ENCODE measurements around the gene HARBI1.

HARBI1 gene

GRCh38 chr11:46617134-46617971 is at the start of gene HARBI1, which contains the start of gene ATG13:
Gene HARBI1, minus strand, starts transcription at chr11:46617227. Its CDS starts 990 bp downstream, at chr11:46616237.
Gene ATG13, plus strand, starts transcription at chr11:46617553. Its CDS starts 26,739 bp downstream, at chr11:46644292.
- DNase-seq, result peak; percentile 81

GRCh38 chr11:46666516-46666915 is 49.5 kb upstream of the HARBI1 start:
- no peak for DNase-seq

GRCh38 chr11:46665356-46665755 is 48.3 kb upstream of the HARBI1 start:
- DNase-seq, result no peak

- no peak for DNase-seq
These were observed 47.6 kb upstream of the HARBI1 start for GRCh38 chr11:46664612-46665011.

- no peak for DNase-seq
These were observed 46.4 kb upstream of the HARBI1 start for GRCh38 chr11:46663277-46663940.

- no peak for DNase-seq
These were observed 45.3 kb upstream of the HARBI1 start for GRCh38 chr11:46662366-46662765.

GRCh38 chr11:46661836-46662235 is 44.8 kb upstream of the HARBI1 start:
- DNase-seq, result no peak

GRCh38 chr11:46659908-46660307 is 42.9 kb upstream of the HARBI1 start:
- no peak for DNase-seq

- DNase-seq, result no peak
These were observed 41.2 kb upstream of the HARBI1 start for GRCh38 chr11:46658259-46658658.

GRCh38 chr11:46657186-46657585 is 40.2 kb upstream of the HARBI1 start:
- DNase-seq, result no peak

- no peak for DNase-seq
These were observed 38.6 kb upstream of the HARBI1 start for GRCh38 chr11:46655631-46656030.

GRCh38 chr11:46649180-46649738 is 32.2 kb upstream of the HARBI1 start:
- no peak for DNase-seq

- DNase-seq, result no peak
These were observed 27.0 kb upstream of the HARBI1 start for GRCh38 chr11:46643986-46644385.

GRCh38 chr11:46643531-46643930 is 26.5 kb upstream of the HARBI1 start:
- DNase-seq, result no peak

GRCh38 chr11:46642627-46643335 is 25.8 kb upstream of the HARBI1 start:
- DNase-seq, result no peak

- no peak for DNase-seq
These were observed 24.6 kb upstream of the HARBI1 start for GRCh38 chr11:46641639-46642038.

GRCh38 chr11:46640036-46640788 is 23.2 kb upstream of the HARBI1 start:
- no peak for DNase-seq

- DNase-seq, result no peak
These were observed 22.3 kb upstream of the HARBI1 start for GRCh38 chr11:46639197-46639839.

- DNase-seq, result no peak
These were observed 20.5 kb upstream of the HARBI1 start for GRCh38 chr11:46637546-46637945.

GRCh38 chr11:46635557-46636139 is 18.6 kb upstream of the HARBI1 start:
- DNase-seq, result no peak
